Ramos (cell line): ENCODE data around the gene TMUB1.

Source experiments
- in situ Hi-C: fragments of 300-500 bp; cut with MboI; formaldehyde crosslinking; loops from one replicate; pipeline ENCODE4 v1.14.3; 2022; ENCODE audit warnings: low sequenced_read_pairs; ENCODE audit not compliant: unreplicated experiment

Gene TMUB1

GRCh38 chr7:151087245-151088018 lies 4.1 kb upstream of the TMUB1 start:
- in situ Hi-C loops = no loop called here

GRCh38 chr7:151086802-151087244 lies 3.5 kb upstream of the TMUB1 start:
- in situ Hi-C loops = no loop called here

- in situ Hi-C loops = no loop called here
These were observed 2.7 kb upstream of the TMUB1 start, which contains the start of gene AGAP3 for GRCh38 chr7:151085691-151086620. Gene AGAP3, plus strand, starts transcription at chr7:151086475. Its CDS starts 267 bp downstream, at chr7:151086742.

GRCh38 chr7:151085329-151085690 lies 2.0 kb upstream of the TMUB1 start:
- in situ Hi-C loops = no loop called here

- in situ Hi-C loops = no loop called here
These were observed 499 bp upstream of the TMUB1 start for GRCh38 chr7:151083824-151084160.

- in situ Hi-C loops = no loop called here
These were observed 887 bp downstream of the TMUB1 start for GRCh38 chr7:151082141-151083070.

GRCh38 chr7:151081170-151082101 lies 1.9 kb downstream of the TMUB1 start:
- in situ Hi-C loops = no loop called here

GRCh38 chr7:151080522-151081169 lies 2.6 kb downstream of the TMUB1 start, which contains the start of gene FASTK:
Gene FASTK, minus strand, starts transcription at chr7:151080809. Its CDS starts 43 bp downstream, at chr7:151080766.
- in situ Hi-C loops = no loop called here

- in situ Hi-C loops = no loop called here
These were observed 3.2 kb downstream of the TMUB1 start for GRCh38 chr7:151080067-151080521.

GRCh38 chr7:151079199-151079910 lies 3.9 kb downstream of the TMUB1 start:
- in situ Hi-C loops = no loop called here

GRCh38 chr7:151078233-151079040 lies 4.9 kb downstream of the TMUB1 start:
- in situ Hi-C loops = no loop called here

- in situ Hi-C loops = no loop called here
These were observed 5.5 kb downstream of the TMUB1 start for GRCh38 chr7:151077705-151078232.

GRCh38 chr7:151076863-151077704 lies 6.2 kb downstream of the TMUB1 start:
- in situ Hi-C loops = no loop called here

GRCh38 chr7:151075978-151076426 lies 7.3 kb downstream of the TMUB1 start:
- in situ Hi-C loops = no loop called here

- in situ Hi-C loops = no loop called here
These were observed 7.7 kb downstream of the TMUB1 start for GRCh38 chr7:151075662-151075971.
